GM12891 (cell line): ENCODE data around the gene SNX2.

Experiments
- POLR2A ChIP-seq: IDR thresholded peaks from 2 replicates; pipeline ENCODE4 v1.6.1; 2011; ENCODE audit warnings: low read depth, low read length, control low read depth
- POLR2AphosphoS5 ChIP-seq: IDR thresholded peaks from 2 replicates; pipeline ENCODE4 v1.6.1; 2011; ENCODE audit warnings: low read depth, low read length, control low read depth

DNA sequence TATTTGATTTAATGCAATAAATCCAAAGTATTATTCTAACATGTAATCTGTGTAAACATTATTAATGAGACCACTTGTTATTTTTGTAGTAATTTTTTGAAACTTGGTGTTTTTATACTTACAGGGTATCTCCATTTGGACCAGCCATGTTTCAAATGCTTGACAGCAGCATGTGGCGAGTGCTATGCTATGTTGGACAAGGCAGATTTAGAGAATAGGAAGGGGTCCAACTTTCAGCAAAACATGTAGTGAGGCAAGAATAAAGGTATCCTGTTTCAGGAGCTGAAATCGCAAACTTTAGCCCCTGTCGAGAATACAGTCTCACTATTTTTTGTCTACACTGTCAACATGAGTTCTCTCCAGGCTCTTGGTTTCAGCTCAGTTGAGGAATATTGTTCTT lies 104.2 kb downstream of the SNX2 start:
- TF ChIP-seq POLR2A (no peak), POLR2AphosphoS5 (no peak)
